Epithelial cell of proximal tubule (primary cell): ENCODE results near the gene SERHL2. TPM values are rescaled to one million over a fixed set of nuclear protein-coding genes. Genes with fewer than 3 reads are reported as not detected.
A peak's percentile ranks its signal among the peaks of the same experiment; 100 is the strongest.
"Not testable (repeated sequence)": the region's sequence is repeated elsewhere in the genome, so short reads cannot be mapped to it uniquely, and the experiment has no call there.

Source experiments
- DNase-seq: peaks from one replicate; pipeline ENCODE4 v3.0.0-alpha.2; 2011; ENCODE audit warnings: low read depth
- H3K4me3 ChIP-seq: 2 replicates; pipeline ENCODE4 v1.5.1; 2011; ENCODE audit warnings: low read depth, mild to moderate bottlenecking, low read length
- CTCF ChIP-seq: conservative IDR thresholded peaks from 2 replicates; pipeline ENCODE4 v1.5.1; 2012; ENCODE audit warnings: low read depth, mild to moderate bottlenecking, low read length
- total RNA-seq: library from RNA; depleted of rRNA; stranded (reverse); fragments of >200 nt; gene quantifications from 2 replicates; pipeline ENCODE4 v1.2.3, GENCODE V29; 2015

SERHL2 gene
- total RNA-seq, 1 donor from 2014 or later, result 0.23 TPM

GRCh38 chr22:42548597-42549330 is 5.0 kb upstream of the SERHL2 start:
- no peak overlapping the region for H3K4me3 ChIP-seq
- no peak for DNase-seq
- no peak for TF ChIP-seq CTCF

GRCh38 chr22:42549331-42550060 is 4.3 kb upstream of the SERHL2 start:
- no peak for TF ChIP-seq CTCF
- H3K4me3 ChIP-seq, result no peak overlapping the region
- no peak for DNase-seq

GRCh38 chr22:42552294-42552647 is 1.5 kb upstream of the SERHL2 start:
- not testable (repeated sequence) for DNase-seq

GRCh38 chr22:42560381-42560780 is 6.6 kb downstream of the SERHL2 start:
- H3K4me3 ChIP-seq, result no peak overlapping the region
- no peak for TF ChIP-seq CTCF
- no peak for DNase-seq

More at GRCh38 chr22:42552294-42552647, 1.5 kb upstream of the SERHL2 start:
- not testable (repeated sequence) for H3K4me3 ChIP-seq

GRCh38 chr22:42560781-42561180 is 7.0 kb downstream of the SERHL2 start:
- TF ChIP-seq CTCF, result peak; percentile 70
- DNase-seq, result no peak
- H3K4me3 ChIP-seq, result no peak overlapping the region

GRCh38 chr22:42561856-42562255 is 8.1 kb downstream of the SERHL2 start:
- TF ChIP-seq CTCF, result no peak
- no peak overlapping the region for H3K4me3 ChIP-seq
- DNase-seq, result no peak

- no peak for TF ChIP-seq CTCF
- no peak for DNase-seq
- no peak overlapping the region for H3K4me3 ChIP-seq
These were observed 8.5 kb downstream of the SERHL2 start for GRCh38 chr22:42562279-42562678.
